ENCODE measurements around the gene GUCY2C.

DNA sequence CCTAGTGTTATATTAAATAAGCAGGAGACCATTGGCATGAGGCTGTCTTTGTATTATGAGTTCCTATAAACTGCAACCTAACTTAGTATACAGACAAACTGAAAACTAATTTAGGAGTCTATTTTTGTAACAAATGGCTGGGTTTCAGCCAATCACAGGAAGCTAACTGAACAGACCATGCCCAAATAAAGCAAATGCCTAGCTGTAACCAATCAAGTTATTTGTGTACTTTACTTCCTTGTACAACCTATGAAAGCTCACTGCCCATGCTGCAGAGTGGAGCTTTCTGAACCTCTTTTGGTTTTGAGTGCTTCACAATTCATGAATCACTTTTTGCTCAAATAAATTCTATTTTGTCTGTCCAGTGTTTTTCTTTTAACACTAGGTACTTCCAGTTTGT is 41.6 kb downstream of the GUCY2C start:
- TF ChIP-seq TCF4 (CRISPR knock-in tag; IDR thresholded peaks at IDR 0.05; ENCODE audit: borderline replicate concordance) (no peak), GLIS3 (CRISPR knock-in tag; IDR thresholded peaks at IDR 0.05) (no peak), ZNF70 (CRISPR knock-in tag; IDR thresholded peaks at IDR 0.05) (no peak), PPARA (CRISPR knock-in tag; IDR thresholded peaks at IDR 0.05; ENCODE audit: borderline replicate concordance) (no peak), OSR1 (CRISPR knock-in tag; IDR thresholded peaks at IDR 0.05) (no peak), RARB (CRISPR knock-in tag; IDR thresholded peaks at IDR 0.05) (no peak), ESRRG (CRISPR knock-in tag; IDR thresholded peaks at IDR 0.05) (no peak), SNAI2 (CRISPR knock-in tag; IDR thresholded peaks at IDR 0.05) (no peak), ISL1 (CRISPR knock-in tag; IDR thresholded peaks at IDR 0.05) (no peak)
- TF ChIP-seq, protein P1, sequence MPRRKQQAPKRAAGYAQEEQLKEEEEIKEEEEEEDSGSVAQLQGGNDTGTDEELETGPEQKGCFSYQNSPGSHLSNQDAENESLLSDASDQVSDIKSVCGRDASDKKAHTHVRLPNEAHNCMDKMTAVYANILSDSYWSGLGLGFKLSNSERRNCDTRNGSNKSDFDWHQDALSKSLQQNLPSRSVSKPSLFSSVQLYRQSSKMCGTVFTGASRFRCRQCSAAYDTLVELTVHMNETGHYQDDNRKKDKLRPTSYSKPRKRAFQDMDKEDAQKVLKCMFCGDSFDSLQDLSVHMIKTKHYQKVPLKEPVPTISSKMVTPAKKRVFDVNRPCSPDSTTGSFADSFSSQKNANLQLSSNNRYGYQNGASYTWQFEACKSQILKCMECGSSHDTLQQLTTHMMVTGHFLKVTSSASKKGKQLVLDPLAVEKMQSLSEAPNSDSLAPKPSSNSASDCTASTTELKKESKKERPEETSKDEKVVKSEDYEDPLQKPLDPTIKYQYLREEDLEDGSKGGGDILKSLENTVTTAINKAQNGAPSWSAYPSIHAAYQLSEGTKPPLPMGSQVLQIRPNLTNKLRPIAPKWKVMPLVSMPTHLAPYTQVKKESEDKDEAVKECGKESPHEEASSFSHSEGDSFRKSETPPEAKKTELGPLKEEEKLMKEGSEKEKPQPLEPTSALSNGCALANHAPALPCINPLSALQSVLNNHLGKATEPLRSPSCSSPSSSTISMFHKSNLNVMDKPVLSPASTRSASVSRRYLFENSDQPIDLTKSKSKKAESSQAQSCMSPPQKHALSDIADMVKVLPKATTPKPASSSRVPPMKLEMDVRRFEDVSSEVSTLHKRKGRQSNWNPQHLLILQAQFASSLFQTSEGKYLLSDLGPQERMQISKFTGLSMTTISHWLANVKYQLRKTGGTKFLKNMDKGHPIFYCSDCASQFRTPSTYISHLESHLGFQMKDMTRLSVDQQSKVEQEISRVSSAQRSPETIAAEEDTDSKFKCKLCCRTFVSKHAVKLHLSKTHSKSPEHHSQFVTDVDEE (CRISPR knock-in tag; IDR thresholded peaks at IDR 0.05): no peak
- TF ChIP-seq, protein P2, sequence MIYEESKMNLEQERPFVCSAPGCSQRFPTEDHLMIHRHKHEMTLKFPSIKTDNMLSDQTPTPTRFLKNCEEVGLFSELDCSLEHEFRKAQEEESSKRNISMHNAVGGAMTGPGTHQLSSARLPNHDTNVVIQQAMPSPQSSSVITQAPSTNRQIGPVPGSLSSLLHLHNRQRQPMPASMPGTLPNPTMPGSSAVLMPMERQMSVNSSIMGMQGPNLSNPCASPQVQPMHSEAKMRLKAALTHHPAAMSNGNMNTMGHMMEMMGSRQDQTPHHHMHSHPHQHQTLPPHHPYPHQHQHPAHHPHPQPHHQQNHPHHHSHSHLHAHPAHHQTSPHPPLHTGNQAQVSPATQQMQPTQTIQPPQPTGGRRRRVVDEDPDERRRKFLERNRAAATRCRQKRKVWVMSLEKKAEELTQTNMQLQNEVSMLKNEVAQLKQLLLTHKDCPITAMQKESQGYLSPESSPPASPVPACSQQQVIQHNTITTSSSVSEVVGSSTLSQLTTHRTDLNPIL (CRISPR knock-in tag; IDR thresholded peaks at IDR 0.05; ENCODE audit: low read depth): no peak
- TF ChIP-seq, protein P3, sequence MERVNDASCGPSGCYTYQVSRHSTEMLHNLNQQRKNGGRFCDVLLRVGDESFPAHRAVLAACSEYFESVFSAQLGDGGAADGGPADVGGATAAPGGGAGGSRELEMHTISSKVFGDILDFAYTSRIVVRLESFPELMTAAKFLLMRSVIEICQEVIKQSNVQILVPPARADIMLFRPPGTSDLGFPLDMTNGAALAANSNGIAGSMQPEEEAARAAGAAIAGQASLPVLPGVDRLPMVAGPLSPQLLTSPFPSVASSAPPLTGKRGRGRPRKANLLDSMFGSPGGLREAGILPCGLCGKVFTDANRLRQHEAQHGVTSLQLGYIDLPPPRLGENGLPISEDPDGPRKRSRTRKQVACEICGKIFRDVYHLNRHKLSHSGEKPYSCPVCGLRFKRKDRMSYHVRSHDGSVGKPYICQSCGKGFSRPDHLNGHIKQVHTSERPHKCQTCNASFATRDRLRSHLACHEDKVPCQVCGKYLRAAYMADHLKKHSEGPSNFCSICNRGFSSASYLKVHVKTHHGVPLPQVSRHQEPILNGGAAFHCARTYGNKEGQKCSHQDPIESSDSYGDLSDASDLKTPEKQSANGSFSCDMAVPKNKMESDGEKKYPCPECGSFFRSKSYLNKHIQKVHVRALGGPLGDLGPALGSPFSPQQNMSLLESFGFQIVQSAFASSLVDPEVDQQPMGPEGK (CRISPR knock-in tag; IDR thresholded peaks at IDR 0.05; ENCODE audit: borderline replicate concordance): no peak
